Activated T-helper 17 cell treated with anti-CD3 and anti-CD28 coated beads, Interleukin-2, amount 50 U/mL, for 72 hours (primary cell): ENCODE data around the gene HYAL3. TPM values are rescaled to one million over a fixed set of nuclear protein-coding genes. Genes with fewer than 3 reads are reported as not detected.
"Not testable (repeated sequence)": the region's sequence is repeated elsewhere in the genome, so short reads cannot be mapped to it uniquely, and the experiment has no call there.

ENCODE experiments used
- ATAC-seq: fragments of 150-1000 bp; cut with Tn5 transposase; replicated peaks from 2 replicates; pipeline ENCODE4 v1.10.0; 2021; ENCODE audit warnings: mild to moderate bottlenecking, moderate library complexity
- H3K27ac Mint-ChIP-seq: one replicate; pipeline ENCODE4 v1.8.0; 2022; ENCODE audit warnings: mixed read lengths
- H3K27me3 Mint-ChIP-seq: one replicate; pipeline ENCODE4 v1.8.0; 2022; ENCODE audit warnings: mixed read lengths
- H3K36me3 Mint-ChIP-seq: one replicate; pipeline ENCODE4 v1.8.0; 2022; ENCODE audit warnings: low read depth, mild to moderate bottlenecking, mixed read lengths
- H3K4me1 Mint-ChIP-seq: one replicate; pipeline ENCODE4 v1.8.0; 2022; ENCODE audit warnings: mixed read lengths
- H3K4me3 Mint-ChIP-seq: one replicate; pipeline ENCODE4 v1.8.0; 2022; ENCODE audit warnings: mild to moderate bottlenecking, mixed read lengths
- H3K9me3 Mint-ChIP-seq: one replicate; pipeline ENCODE4 v1.8.0; 2022; ENCODE audit warnings: mixed read lengths
- total RNA-seq, 2 donors: library from RNA; stranded (reverse); gene quantifications; one replicate each; pipeline ENCODE4 v1.2.3, GENCODE V29; 2022

Gene HYAL3
- total RNA-seq, 2 donors from 2014 or later = 12.2 to 13.0 TPM

GRCh38 chr3:50314342-50314741, 15.1 kb upstream of the HYAL3 start:
- no peak overlapping the region for H3K4me3 Mint-ChIP-seq
- H3K27ac Mint-ChIP-seq = peak overlapping the region; percentile 41
- H3K27me3 Mint-ChIP-seq = no peaks in the 10 kb centered on the region
- peaks cover 13% of the 10 kb centered on the region for H3K4me1 Mint-ChIP-seq
- ATAC-seq = no peak
- no peaks in the 10 kb centered on the region for H3K9me3 Mint-ChIP-seq
- H3K36me3 Mint-ChIP-seq = no peaks in the 10 kb centered on the region

- ATAC-seq, H3K27me3 Mint-ChIP-seq, H3K9me3 Mint-ChIP-seq, H3K4me1 Mint-ChIP-seq, H3K36me3 Mint-ChIP-seq, H3K27ac Mint-ChIP-seq, H3K4me3 Mint-ChIP-seq: not testable (repeated sequence)
Measured at GRCh38 chr3:50312041-50312440, 12.8 kb upstream of the HYAL3 start.

- no peaks in the 10 kb centered on the region for H3K27me3 Mint-ChIP-seq
- ATAC-seq = peak; percentile 66
- no peaks in the 10 kb centered on the region for H3K36me3 Mint-ChIP-seq
- no peaks in the 10 kb centered on the region for H3K9me3 Mint-ChIP-seq
- peaks cover 8% of the 10 kb centered on the region for H3K4me1 Mint-ChIP-seq
- H3K27ac Mint-ChIP-seq = no peak overlapping the region
- no peak overlapping the region for H3K4me3 Mint-ChIP-seq
Measured at GRCh38 chr3:50304601-50305000, 5.4 kb upstream of the HYAL3 start.

GRCh38 chr3:50303013-50303815, 4.0 kb upstream of the HYAL3 start, which contains the start of gene HYAL1:
HYAL1 (minus strand) TSS chr3:50303574; CDS start chr3:50302956, 618 bp downstream.
- Mint-ChIP-seq H3K36me3 (no peaks in the 10 kb centered on the region), H3K4me1 (peaks cover 8% of the 10 kb centered on the region), H3K27ac (no peak within 1 kb of the TSS), H3K9me3 (no peaks in the 10 kb centered on the region), H3K27me3 (no peaks in the 10 kb centered on the region), H3K4me3 (no peak within 1 kb of the TSS)
- ATAC-seq = no peak

GRCh38 chr3:50302095-50303012, 3.1 kb upstream of the HYAL3 start:
- no peak for ATAC-seq
- no peak overlapping the region for H3K27ac Mint-ChIP-seq
- peaks cover 8% of the 10 kb centered on the region for H3K4me1 Mint-ChIP-seq
- no peak overlapping the region for H3K4me3 Mint-ChIP-seq
- H3K27me3 Mint-ChIP-seq = no peaks in the 10 kb centered on the region
- H3K9me3 Mint-ChIP-seq = no peaks in the 10 kb centered on the region
- no peaks in the 10 kb centered on the region for H3K36me3 Mint-ChIP-seq

- Mint-ChIP-seq H3K36me3 (no peaks in the 10 kb centered on the region), H3K9me3 (no peaks in the 10 kb centered on the region), H3K27me3 (no peaks in the 10 kb centered on the region), H3K4me3 (peak overlapping the region; percentile 98), H3K4me1 (peaks cover 8% of the 10 kb centered on the region), H3K27ac (peak overlapping the region; percentile 94)
- ATAC-seq = no peak
Measured at GRCh38 chr3:50300681-50301254, 1.6 kb upstream of the HYAL3 start.

- Mint-ChIP-seq H3K4me3 (peak overlapping the region; percentile 98), H3K36me3 (no peaks in the 10 kb centered on the region), H3K27ac (peak overlapping the region; percentile 94), H3K27me3 (no peaks in the 10 kb centered on the region), H3K9me3 (no peaks in the 10 kb centered on the region), H3K4me1 (peaks cover 8% of the 10 kb centered on the region)
- ATAC-seq = peak; percentile 38
Measured at GRCh38 chr3:50299929-50300680, 900 bp upstream of the HYAL3 start.

- H3K36me3 Mint-ChIP-seq = no peaks in the 10 kb centered on the region
- H3K27me3 Mint-ChIP-seq = no peaks in the 10 kb centered on the region
- ATAC-seq = no peak
- H3K27ac Mint-ChIP-seq = peak overlapping the region; percentile 94
- peaks cover 8% of the 10 kb centered on the region for H3K4me1 Mint-ChIP-seq
- H3K4me3 Mint-ChIP-seq = peak overlapping the region; percentile 98
- no peaks in the 10 kb centered on the region for H3K9me3 Mint-ChIP-seq
Measured at GRCh38 chr3:50299638-50299928, 378 bp upstream of the HYAL3 start.

- Mint-ChIP-seq H3K27ac (peak overlapping the region; percentile 94), H3K4me1 (peaks cover 8% of the 10 kb centered on the region)
Measured at GRCh38 chr3:50297896-50298725, 1.1 kb downstream of the HYAL3 start.

GRCh38 chr3:50297384-50297775, 1.8 kb downstream of the HYAL3 start:
- Mint-ChIP-seq H3K9me3 (no peaks in the 10 kb centered on the region), H3K27me3 (no peaks in the 10 kb centered on the region), H3K4me1 (peaks cover 15% of the 10 kb centered on the region), H3K27ac (no peak overlapping the region), H3K4me3 (peak overlapping the region; percentile 98), H3K36me3 (no peaks in the 10 kb centered on the region)
- ATAC-seq = no peak

More at GRCh38 chr3:50297896-50298725, 1.1 kb downstream of the HYAL3 start:
- no peaks in the 10 kb centered on the region for H3K36me3 Mint-ChIP-seq
- no peaks in the 10 kb centered on the region for H3K9me3 Mint-ChIP-seq
- ATAC-seq = no peak
- no peaks in the 10 kb centered on the region for H3K27me3 Mint-ChIP-seq
- peak overlapping the region; percentile 98 for H3K4me3 Mint-ChIP-seq

GRCh38 chr3:50296721-50297383, 2.4 kb downstream of the HYAL3 start:
- no peaks in the 10 kb centered on the region for H3K9me3 Mint-ChIP-seq
- no peaks in the 10 kb centered on the region for H3K36me3 Mint-ChIP-seq
- H3K27me3 Mint-ChIP-seq = no peaks in the 10 kb centered on the region
- no peak for ATAC-seq
- H3K27ac Mint-ChIP-seq = no peak overlapping the region
- peak overlapping the region; percentile 98 for H3K4me3 Mint-ChIP-seq
- H3K4me1 Mint-ChIP-seq = peaks cover 16% of the 10 kb centered on the region

GRCh38 chr3:50295553-50296431, 3.4 kb downstream of the HYAL3 start:
- H3K4me1 Mint-ChIP-seq = peaks cover 22% of the 10 kb centered on the region
- H3K27me3 Mint-ChIP-seq = no peaks in the 10 kb centered on the region
- no peak overlapping the region for H3K4me3 Mint-ChIP-seq
- H3K9me3 Mint-ChIP-seq = no peaks in the 10 kb centered on the region
- ATAC-seq = no peak
- H3K36me3 Mint-ChIP-seq = peaks cover 10% of the 10 kb centered on the region
- H3K27ac Mint-ChIP-seq = no peak overlapping the region
